GM18517 (cell line): ENCODE measurements around the gene RFX1.
"Not testable (repeated sequence)": the region's sequence is repeated elsewhere in the genome, so short reads cannot be mapped to it uniquely, and the experiment has no call there.

Source experiments
- ATAC-seq: cut with Tn5 transposase; IDR thresholded peaks from one replicate; pipeline ENCODE4 v1.9.1; 2021; ENCODE audit warnings: mild to moderate bottlenecking, moderate library complexity; ENCODE audit not compliant: unreplicated experiment

RFX1 gene

DNA sequence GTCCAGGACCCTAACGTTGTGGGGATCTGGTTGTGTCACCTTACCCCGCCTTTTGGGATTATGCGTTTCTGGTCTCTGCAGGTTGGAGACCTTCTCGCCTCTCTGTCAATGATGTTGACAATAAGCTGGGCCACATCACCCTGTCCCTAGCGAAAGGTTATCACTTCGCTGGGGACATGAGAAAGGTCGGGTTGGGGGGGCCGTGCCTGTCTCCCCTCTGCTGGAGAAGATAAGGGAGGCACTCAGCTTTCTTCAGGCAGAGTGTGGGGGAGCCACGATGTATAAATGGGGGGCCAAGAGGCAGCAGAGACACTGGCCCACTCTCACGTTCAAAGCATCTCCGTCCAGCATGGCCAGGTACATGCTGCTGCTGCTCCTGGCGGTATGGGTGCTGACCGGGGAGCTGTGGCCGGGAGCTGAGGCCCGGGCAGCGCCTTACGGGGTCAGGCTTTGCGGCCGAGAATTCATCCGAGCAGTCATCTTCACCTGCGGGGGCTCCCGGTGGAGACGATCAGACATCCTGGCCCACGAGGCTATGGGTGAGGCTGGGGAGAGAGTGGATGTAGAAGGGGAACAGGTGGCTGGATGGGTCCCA lies 21.8 kb upstream of the RFX1 start, which contains the start of gene RLN3:
Gene RLN3, plus strand, starts transcription at position 293 of the 595 bp plus-strand sequence. Its CDS starts 57 bp downstream, at position 350.
- no peak for ATAC-seq

DNA sequence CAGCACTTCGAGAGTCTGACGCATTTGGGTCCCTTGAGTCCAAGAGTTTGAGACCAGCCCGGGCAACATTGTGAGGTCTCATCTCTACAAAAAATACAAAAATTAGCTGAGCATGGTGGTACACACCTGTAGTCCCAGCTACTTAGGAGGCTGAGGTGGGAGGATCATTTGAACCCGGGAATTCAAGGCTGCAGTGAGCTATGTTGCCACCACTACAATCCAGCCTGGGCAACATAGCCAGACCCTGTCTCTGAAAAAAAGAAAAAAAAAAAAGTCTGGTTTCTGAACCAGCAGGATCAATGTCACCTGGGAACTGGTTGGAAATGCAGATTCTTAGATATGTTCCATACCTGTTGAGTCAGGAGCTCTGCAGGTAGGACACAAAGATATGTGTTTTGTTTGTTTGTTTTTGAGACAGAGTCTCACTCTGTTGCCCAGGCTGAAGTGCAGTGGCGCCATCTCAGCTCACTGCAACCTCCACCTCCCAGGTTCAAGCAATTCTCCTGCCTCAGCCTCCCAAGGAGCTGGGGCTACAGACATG lies 20.6 kb upstream of the RFX1 start:
- not testable (repeated sequence) for ATAC-seq

DNA sequence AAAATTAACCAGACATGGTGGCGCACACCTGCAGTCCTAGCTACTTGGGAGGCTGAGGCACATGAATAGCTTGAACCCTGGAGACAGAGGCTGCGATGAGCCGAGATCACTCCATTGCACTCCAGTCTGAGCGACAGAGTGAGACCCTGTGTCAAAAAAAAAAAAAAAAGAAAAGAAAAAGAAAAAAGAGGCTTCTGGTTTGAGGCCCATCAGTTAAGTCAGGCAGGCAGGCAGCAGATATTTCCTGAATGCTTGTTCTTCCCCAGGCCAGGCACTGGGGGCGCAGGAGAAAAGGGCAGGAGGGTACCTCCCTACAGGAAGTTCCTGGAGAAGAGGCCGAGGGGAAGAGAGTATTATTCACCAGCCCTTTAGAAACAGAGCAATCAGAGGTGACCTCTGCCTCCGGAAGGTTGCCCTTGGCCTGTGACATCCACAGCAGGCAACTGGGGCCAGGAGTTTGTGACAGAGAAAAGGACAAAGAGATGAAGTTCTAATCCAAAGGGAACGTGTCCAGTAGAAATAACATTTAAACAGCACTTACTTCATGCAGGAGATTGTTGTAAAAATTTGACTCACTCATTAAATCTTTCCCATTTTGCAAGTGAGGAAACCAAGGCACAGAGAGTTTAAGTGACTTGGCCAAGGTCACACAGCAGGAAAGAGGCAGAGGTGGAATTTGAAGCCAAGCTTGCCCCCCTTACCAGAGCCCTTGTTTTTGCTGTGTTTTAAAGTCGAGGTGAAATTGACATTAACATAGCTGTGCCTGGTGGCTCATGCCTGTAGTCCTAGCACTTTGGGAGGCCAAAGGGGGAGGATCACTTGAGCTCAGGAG lies 17.5 kb upstream of the RFX1 start:
- ATAC-seq, result no peak

DNA sequence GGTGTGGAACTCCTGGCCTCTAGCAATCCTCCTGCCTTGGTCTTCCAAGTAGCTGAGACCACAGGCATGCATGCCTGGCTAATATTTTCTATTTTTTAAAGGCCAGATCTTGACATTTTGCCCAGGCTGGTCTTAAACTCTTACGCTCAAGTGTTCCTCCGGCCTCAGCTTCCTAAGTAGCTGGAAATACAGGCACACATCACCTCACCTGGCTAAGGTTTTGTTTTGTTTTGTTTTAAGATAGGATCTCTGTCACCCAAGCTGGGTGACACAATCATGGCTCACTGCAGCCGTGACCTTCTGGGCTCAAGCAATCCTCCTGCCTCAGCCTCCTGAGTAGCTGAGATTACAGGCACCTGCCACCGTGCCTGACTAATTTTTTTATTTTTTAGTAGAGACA lies 16.3 kb upstream of the RFX1 start:
- ATAC-seq, result no peak

DNA sequence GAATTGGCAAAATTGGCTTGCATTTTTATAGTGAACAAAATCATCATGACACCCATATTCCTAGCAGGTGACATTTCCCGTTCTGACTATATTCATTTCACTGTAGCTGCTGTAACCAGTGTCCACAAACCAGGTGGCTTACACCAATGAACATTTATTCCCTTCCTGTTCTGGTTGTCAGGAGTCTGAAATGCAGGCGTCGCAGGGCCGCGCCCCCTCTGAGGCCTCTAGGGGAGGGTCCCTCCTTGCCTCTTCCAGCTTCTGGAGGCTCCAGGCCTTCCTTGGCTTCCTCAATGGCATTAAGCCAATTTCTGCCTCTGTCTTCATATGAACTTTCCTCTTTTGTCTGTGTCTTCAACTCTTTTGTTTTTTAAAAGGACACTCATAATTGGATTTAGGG lies 15.4 kb upstream of the RFX1 start:
- no peak for ATAC-seq

DNA sequence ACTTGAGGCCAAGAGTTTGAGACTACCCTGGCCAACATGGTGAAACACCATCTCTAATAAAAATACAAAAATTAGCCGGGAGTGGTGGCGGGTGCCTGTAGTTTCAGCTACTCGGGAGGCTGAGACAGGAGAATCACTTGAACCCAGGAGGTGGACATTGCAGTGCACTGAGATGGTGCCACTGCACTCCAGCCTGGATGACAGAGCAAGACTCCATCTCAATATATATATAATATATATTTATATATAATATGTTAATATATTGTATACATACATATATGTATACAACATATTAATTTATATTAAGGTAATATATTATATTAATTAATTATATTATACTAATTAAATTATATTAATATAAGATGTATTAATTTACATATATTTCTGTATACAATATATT lies 13.6 kb upstream of the RFX1 start:
- ATAC-seq, result not testable (repeated sequence)

DNA sequence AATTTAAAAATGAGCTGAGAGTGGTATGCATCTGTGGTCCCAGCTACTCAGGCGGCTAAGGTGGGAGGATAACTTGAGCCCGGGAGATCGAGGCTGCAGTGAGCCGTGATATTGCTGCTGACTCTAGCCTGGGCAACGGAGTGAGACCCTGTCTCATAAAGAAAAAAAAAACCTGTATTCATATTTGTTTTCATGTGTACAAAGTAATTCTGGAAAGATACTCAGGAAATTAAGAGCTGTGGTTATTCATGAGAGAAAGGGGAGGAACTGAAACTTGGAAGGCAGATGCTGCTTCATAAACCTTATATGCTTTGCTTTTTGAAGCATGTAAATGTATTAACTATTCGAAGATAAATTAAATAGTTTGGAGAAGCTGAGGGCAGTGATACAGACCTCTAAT lies 13.0 kb upstream of the RFX1 start:
- ATAC-seq, result no peak

DNA sequence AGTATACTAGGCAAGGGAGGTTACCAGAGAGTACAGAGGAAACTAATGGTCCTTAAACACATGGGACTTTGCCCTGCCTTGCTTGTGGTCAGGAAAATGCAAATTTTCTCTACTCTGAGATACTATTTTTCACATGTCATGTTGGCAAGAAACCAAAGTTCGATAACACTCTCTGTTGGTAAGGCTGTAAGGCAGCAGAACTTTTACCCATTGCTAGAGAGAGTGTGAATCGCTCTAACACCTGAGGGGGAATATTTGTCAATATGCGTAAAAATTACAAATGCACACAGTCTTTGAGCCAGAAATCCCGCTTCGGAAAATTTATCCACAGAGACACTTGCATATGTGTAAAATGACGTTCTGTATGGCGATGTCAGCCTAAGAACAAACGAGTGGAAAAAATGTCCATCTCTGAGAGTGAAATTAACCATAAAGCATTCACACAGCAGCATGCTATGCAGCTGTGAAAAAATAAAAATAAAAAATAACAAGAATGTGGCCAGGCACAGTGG lies 9.5 kb upstream of the RFX1 start:
- peak; percentile 86 for ATAC-seq

DNA sequence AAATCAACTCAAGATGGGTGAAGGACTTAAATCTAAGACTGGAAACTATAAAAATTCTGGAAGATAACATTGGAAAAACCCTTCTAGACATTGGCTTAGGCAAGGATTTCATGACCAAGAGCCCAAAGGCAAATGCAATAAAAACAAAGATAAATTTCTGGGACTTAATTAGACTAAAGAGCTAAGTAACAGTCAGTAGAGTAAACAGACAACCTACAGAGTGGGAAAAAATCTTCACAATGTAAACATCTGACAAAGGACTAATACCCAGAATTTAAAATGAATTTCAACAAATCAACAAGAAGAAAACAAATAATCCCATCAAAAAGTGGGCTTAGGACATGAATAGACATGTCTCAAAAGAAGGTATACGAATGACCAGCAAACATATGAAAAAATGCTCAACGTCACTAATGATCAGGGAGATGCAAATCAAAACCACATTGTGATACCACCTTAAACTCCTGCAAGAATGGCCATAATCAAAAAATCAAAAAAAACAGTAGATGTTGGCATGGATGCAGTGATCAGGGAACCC lies 6.3 kb upstream of the RFX1 start:
- ATAC-seq, result no peak

DNA sequence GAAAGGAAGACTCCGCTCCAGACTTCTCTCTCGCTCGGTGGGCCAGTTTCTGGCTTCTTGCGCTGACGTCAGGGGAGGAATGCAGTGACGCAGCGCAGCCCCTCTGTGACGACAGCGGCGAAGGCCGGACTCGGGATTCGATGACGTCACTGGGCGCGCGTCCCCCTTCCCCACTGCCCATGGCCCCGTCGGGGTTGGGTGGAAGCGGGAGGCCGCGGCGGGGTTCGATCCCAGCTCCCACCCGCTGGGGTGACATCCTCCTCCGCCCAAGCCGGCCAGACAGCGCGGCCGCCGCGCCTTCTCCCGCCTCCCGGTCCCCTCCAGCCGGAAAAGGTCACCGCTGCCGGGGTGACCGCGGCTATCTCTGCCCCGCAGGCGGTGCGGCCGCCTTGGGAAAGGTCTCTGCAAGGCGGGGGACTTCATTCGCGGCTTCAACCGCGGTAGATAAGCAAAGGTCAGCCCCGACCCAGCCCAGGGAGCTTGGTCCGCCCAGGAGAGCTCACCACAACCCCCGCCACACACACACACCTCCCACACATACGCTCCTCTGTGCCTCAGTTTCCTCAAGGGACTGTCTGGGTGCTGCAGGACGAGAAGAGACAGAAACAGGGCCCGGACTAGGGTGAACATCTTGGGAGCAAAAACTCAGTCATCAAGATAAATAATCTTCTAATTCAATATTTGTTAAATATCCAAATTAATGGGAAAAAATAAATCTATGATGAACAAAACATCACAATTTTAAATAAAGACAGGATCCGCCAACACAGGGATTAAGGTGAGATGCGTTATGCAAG lies 844 bp upstream of the RFX1 start:
- peak; percentile 38 for ATAC-seq

DNA sequence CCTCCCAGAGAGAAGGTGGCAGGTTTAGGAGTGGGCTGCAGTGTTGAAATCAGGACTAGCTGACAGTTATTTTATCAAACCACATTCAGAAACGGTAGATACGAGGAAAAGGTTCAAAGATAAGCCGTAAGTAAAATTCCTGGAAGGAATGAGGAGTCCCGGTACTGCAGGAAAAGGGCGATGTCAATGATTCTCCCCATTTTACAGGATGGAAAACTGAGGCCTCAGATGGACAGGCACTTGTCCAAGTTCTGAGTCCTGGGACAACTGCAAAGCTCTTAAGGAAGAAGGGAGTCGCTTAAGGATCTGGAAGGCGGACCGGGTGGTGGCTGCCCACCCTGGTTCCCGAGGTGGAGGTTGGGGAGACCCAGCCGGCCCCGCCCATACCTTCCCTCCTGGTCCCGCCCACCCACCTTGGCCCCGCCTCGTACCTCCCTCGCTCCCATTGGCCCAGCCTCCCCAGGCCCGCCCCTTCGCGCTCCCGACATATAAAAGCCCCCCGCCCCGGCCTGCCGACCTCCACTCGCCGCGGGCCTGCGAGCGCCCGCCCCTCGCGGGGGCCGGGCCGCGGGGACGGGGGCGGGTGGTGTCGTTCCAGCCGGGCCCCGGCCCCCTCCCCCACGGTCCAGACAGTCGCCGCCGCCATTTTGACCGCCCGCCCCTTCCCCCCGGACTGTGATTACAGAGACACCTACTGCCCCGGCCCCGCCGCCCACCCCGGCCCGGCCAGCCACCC lies 603 bp downstream of the RFX1 start:
- ATAC-seq, result no peak

DNA sequence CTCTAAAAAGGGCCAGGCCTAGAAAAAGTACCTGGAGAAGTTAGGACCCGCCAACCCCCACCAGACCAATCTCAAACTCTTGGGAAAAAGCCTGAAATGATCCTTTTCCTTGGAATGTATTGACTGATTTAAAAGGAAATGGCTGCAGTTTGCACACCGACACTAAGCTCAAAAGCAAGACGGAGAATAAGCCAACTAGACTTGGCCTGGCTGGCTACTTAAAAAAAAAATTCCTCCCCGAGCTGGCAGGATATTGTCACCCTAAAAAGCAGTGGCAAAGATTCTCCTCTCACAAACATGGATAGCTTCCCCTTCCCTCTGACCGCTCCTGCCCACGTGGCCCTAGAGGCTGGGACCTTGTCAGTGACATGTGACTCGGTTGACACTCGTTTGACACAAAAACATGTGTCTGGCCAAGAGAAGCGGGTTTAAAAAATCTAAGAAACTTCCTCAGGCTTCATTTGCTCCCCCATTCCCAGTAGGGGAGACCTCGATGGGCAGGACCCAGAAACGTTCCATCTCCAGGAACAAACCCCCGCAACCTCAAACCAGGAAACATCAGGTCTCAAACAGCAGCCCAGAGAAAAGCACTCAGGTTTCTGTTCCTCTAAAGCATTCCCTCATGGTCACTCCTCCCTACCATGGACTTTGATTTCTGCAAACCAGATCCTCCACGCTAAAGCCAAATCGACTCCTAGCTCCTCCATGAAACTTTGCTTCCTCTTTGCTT lies 1.3 kb downstream of the RFX1 start:
- ATAC-seq, result no peak

DNA sequence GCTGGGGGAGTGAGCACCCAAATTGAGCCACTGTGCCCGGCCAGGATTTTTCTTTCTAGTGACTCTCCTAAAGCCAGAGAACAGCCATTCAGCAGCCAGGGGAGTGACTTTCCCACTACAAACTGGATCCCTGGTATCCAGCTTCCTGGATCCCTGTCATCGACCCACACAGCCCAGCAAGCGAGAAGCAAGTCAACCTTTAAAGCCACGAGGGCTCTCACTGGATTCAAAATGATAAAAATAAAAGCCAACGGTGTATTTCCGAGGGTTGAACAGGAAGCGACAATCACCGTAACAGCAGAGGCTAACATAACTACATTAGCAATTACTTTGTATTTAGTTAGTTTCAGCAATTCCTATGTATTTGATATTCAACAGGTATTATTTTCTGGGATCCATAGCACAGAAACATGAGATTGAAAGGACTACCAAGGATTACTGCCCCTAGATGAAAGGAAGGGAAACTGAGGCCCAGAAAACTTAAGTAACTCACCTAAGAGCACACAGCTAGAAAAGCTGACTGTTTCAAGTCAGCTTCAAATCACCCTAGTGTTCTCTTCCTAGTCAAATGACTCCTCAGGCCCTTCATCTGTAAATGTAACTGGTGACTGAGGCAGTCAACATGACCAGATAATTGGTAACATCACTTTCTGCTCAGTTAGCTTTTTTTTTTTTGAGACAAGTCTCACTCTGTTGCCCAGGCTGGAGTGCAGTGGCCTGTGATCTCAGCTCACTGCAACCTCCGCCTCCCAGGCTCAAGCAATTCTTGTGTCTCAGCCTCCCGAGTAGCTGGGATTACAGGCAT lies 2.7 kb downstream of the RFX1 start:
- ATAC-seq, result no peak

DNA sequence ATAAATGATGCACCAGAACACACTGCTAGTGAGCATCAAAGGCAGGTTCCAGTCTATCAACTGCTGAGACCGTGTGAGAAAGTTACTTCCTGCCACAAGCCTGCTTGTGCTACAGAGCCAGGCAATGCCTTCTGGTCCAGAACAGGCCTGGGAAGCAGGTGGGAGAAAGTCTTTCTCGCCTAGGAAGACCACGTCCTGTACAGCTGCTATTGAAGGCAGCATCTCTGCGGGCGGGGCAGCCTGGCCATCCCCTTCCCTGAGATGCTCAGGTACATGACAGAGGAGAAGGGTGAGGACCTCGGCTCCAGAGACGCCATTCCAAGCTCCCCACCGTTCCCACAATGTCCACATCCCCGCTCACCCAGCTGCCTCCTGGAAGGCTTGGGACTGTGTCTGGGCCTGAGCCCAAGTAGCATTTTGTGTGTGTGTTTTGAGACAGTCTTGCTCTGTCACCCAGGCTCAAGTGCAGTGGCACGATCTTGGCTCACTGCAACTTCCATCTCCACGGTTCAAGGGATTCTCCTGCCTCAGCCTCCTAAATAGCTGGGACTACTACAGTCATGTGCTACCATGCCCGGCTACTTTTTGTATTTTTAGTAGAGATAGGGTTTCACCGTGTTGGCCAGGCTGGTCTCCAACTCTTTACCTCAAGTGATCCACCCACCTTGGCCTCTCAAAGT lies 3.4 kb downstream of the RFX1 start:
- ATAC-seq, result no peak

DNA sequence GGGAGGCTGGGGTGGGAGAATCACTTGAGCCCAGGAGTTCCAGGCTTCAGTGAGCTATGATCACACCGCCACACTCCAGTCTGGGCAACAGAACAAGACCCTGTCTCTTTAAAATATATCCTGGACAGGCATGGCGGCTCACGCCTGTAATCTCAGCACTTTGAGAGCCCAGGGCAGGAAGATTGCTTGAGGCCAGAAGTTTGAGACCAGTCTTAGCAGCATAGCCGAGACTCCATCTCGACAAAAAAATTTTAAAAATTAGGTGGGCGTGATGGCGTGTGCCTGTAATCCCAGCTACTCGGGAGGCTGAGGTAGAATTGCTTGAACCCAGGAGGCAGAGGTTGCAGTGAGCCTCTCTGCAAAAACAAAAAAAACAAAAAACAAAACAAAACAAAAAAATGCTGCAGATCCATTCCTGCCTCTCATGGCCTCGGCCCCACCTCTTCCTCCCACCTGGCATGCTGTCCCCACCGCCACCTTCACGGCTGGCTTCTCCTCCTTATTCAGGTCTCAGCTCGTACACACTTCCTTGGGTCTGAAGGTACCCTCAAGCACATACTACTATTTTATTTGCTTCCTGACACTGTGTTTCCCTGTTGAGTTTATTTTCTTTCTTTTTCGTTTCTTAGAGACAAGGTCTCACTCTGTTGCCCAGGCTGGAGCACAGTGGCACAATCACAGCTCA lies 5.3 kb downstream of the RFX1 start:
- no peak for ATAC-seq

DNA sequence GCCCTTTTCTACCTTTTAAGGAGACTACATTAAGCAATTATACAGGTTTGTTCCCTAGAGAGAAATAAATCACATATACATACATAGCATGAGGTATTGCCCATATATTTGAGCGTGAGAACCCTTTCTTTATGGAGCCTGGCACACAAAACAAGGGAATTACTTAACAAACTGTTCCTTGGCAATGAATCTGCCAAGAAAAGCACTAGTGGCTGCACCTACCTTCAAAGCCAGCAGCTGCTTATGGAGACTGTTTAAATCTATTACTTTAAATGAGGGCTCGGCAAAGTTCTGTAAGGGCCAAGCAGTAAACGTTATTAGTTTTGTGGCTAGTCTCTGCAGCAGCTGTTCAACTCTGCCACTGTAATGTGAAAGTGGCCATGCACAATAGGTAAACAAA lies 7.0 kb downstream of the RFX1 start:
- ATAC-seq, result no peak

DNA sequence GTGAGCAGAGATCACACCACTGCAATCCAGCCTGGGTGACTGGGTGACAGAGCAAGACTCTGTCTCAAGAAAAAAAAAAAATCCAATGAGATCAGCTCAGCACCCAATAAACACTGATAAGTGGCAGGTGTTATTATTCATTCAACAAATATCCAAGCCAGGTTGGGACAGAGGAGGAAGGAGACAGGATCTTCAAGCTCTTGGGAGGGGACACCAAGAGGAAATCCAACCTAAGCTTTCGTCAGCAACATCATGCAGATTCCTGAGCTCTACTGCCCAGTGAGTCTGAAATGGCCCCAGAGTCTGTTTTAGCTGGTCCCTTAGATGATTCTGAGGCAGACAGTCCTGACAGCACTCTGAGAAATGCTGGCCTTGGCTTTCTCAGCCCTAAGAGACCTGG lies 7.7 kb downstream of the RFX1 start:
- no peak for ATAC-seq

DNA sequence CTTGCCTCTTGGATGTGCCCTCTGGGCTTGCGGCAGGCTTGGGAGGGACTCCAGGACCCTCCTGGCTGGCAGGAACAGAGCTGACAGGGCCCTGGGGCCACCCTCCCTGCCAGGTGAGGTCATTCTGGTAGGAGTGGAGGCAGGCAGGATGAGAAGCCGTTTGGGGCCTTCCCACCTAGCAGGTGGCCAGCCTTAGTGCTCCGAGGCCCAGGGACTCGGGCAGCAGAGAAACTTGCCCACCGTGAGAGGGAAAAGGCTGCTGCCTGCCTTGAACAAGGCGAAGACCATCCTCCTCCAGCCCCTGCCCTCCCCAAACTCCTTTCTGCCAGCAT lies 8.5 kb downstream of the RFX1 start:
- ATAC-seq, result no peak
